AG09309 (cell line): ENCODE data around the gene GFAP.

Experiments
- DNase-seq: peaks from one replicate; pipeline ENCODE4 v3.0.0-alpha.2; 2010; ENCODE audit warnings: low read depth
- H3K4me3 ChIP-seq: 2 replicates; pipeline ENCODE4 v1.5.1; 2011; ENCODE audit warnings: mild to moderate bottlenecking, low read depth, low read length, moderate library complexity; ENCODE audit not compliant: control insufficient read depth
- TF ChIP-seq, protein P1 (sequence below): IDR thresholded peaks from 2 replicates; pipeline ENCODE4 v1.5.1; 2011; ENCODE audit warnings: mild to moderate bottlenecking, low read depth, low read length, inconsistent platforms; ENCODE audit not compliant: insufficient read depth, control insufficient read depth; ENCODE audit errors: missing control alignments

GFAP gene

DNA sequence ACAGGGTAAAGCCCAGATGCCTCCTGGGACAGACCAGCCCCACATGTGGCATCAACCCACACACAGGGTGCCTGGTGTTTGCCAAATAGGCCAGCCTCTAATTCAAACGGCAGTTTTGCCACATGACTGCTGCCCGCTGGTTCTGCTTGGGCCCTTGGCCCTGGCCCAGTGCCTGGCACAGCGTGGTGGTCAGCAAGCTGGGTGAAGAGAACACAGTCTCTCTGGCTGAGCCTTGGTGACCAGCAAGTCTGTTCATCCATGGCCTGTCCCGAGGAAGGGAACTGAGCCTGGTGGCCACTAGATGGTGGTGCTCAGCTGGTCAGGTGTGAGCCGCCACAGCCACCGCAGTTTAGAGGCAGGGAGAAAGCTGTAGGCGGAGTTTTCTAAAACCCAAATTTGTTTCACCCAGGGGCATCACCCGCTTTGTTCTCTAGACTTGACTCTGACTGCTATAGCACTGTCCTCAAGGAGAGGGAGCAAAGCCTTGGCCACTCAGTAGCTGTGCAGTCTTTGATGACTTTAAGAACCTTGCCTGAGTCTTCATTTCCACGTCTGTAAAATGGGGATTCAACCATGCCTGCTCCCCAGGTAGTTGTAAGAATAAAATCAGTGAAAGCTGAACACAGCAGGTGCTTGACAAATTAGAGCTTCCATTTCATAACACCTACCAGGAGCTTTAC, 4.7 kb upstream of the GFAP start:
- TF ChIP-seq, protein P1, sequence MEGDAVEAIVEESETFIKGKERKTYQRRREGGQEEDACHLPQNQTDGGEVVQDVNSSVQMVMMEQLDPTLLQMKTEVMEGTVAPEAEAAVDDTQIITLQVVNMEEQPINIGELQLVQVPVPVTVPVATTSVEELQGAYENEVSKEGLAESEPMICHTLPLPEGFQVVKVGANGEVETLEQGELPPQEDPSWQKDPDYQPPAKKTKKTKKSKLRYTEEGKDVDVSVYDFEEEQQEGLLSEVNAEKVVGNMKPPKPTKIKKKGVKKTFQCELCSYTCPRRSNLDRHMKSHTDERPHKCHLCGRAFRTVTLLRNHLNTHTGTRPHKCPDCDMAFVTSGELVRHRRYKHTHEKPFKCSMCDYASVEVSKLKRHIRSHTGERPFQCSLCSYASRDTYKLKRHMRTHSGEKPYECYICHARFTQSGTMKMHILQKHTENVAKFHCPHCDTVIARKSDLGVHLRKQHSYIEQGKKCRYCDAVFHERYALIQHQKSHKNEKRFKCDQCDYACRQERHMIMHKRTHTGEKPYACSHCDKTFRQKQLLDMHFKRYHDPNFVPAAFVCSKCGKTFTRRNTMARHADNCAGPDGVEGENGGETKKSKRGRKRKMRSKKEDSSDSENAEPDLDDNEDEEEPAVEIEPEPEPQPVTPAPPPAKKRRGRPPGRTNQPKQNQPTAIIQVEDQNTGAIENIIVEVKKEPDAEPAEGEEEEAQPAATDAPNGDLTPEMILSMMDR: peak; percentile 86
- no peak overlapping the region for H3K4me3 ChIP-seq
- DNase-seq: peak; percentile 37

DNA sequence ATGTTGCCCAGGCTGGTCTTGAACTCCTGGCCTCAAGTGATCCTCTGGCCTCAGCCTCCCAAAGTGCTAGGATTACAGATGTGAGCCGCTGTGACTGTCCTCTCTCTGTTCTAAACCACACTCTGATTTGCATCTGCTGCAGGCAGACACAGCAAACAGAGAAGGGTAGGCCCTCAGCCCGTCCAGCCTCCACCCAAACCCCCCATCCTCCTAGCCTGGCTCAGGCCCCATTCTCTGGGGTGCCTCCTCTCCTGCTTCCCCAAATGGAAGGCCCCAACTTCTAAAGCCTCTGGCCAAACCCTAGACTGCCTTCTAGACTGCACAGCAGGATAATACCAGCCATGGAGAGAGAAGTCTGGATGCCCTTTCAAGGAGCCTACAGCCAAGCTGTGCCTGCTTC, 4.1 kb upstream of the GFAP start:
- no peak for DNase-seq
- H3K4me3 ChIP-seq: no peak overlapping the region
- TF ChIP-seq, protein P1: no peak

DNA sequence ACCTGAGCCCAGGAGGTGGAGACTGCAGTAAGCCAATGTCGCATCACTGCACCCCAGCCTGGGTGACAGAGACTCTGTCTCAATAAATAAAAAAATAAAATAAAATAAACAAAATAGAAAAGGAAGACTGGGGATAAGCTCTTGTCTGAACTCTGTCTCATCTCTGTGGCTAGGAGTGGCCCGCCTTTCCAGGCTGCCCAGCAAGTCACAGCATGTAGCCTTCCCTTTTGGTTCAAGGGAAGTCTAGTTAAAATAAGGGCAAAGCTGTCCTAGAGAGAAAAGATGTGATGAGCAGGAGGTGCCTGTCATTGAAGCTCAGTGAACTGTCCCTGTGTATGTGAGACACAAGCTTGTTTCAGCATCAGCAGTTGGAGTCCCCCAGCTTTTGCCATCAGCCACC, 2.7 kb upstream of the GFAP start:
- DNase-seq: no peak
- TF ChIP-seq, protein P1: no peak
- no peak overlapping the region for H3K4me3 ChIP-seq

- H3K4me3 ChIP-seq: no peak overlapping the region
- TF ChIP-seq, protein P1: no peak
- no peak for DNase-seq
Measured at GRCh38 chr17:44917456-44917855, 2.2 kb upstream of the GFAP start.

GRCh38 chr17:44916781-44917241, 1.5 kb upstream of the GFAP start:
- peak; percentile 27 for DNase-seq
- TF ChIP-seq, protein P1: no peak
- H3K4me3 ChIP-seq: no peak overlapping the region

GRCh38 chr17:44915862-44916780, 821 bp upstream of the GFAP start:
- H3K4me3 ChIP-seq: no peak overlapping the region
- no peak for DNase-seq
- TF ChIP-seq, protein P1: no peak
